ENCODE data around the gene PFKFB2.

The PFKFB2 gene

DNA sequence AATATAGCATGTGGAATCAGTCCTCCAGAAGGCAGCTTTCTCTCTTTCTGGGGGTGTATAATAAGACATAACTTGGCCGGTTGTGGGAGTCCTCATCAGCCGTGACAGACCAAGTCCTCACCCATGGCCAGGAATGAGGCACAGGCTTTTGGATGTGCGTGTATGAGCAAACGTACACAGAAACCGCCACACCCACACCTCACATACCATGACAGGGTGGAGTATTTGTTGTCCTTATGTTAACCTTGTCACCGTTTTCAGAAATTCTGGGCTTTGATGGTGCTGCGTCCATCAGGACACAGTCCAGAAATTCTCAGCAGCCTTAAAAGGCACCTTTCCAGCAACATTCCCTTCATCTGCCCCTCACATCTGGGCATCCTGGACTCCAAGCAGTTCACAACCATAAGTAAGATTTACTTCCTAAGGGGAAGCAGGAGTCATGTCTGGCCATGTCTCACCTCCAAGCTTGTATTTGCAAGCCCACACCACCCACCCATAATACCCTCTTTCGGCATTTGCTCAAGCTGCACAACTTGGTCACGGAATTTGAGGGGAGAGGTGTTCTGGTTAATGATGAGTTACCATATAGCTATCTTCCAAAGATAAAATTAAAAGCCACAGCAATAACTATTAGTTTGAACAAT is 32.9 kb upstream of the PFKFB2 start:
- no peak for DNase-seq
- H3K36me3 ChIP-seq, result no peaks in the 10 kb centered on the region
- H3K4me3 ChIP-seq (ENCODE audit: low read depth, low read length), result no peak overlapping the region
- TF ChIP-seq, protein P1, sequence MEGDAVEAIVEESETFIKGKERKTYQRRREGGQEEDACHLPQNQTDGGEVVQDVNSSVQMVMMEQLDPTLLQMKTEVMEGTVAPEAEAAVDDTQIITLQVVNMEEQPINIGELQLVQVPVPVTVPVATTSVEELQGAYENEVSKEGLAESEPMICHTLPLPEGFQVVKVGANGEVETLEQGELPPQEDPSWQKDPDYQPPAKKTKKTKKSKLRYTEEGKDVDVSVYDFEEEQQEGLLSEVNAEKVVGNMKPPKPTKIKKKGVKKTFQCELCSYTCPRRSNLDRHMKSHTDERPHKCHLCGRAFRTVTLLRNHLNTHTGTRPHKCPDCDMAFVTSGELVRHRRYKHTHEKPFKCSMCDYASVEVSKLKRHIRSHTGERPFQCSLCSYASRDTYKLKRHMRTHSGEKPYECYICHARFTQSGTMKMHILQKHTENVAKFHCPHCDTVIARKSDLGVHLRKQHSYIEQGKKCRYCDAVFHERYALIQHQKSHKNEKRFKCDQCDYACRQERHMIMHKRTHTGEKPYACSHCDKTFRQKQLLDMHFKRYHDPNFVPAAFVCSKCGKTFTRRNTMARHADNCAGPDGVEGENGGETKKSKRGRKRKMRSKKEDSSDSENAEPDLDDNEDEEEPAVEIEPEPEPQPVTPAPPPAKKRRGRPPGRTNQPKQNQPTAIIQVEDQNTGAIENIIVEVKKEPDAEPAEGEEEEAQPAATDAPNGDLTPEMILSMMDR (IDR thresholded peaks at IDR 0.05; ENCODE audit: low read depth, low read length), result no peak
- peaks cover 98% of the 10 kb centered on the region for H3K27me3 ChIP-seq (ENCODE audit: insufficient read depth, low read depth, severe bottlenecking)
- no peak overlapping the region for H3K27ac ChIP-seq
- H3K9me3 ChIP-seq (ENCODE audit: severe bottlenecking), result no peaks in the 10 kb centered on the region

DNA sequence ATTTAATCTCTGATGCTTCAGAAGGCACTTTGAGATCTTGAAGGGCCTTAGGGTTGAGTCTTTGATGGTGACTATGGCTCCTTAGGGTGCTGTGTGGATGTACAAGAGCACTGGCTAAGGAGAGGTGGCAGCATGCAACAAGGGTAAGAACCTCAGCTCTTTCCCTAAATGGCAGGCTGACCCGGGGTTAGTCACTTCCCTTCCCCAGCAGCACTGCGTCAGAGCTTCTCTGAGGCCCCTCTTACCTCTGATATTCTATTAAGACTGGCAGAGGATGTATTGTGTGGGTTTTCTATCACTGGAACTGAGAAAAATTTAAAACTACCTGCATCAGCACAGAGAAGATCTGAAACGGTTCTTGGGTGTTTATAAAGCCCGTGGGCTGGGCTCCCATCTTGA is 32.4 kb upstream of the PFKFB2 start:
- H3K4me3 ChIP-seq (ENCODE audit: low read depth, low read length), result no peak overlapping the region
- H3K36me3 ChIP-seq, result no peaks in the 10 kb centered on the region
- no peak for DNase-seq
- TF ChIP-seq, protein P1 (IDR thresholded peaks at IDR 0.05; ENCODE audit: low read depth, low read length), result no peak
- H3K9me3 ChIP-seq (ENCODE audit: severe bottlenecking), result no peaks in the 10 kb centered on the region
- no peak overlapping the region for H3K27ac ChIP-seq
- peaks cover 98% of the 10 kb centered on the region for H3K27me3 ChIP-seq (ENCODE audit: insufficient read depth, low read depth, severe bottlenecking)

GRCh38 chr1:207021139-207021861 is 31.8 kb upstream of the PFKFB2 start:
- no peak overlapping the region for H3K27ac ChIP-seq
- no peak for DNase-seq
- H3K9me3 ChIP-seq (ENCODE audit: severe bottlenecking), result no peaks in the 10 kb centered on the region
- TF ChIP-seq, protein P1 (IDR thresholded peaks at IDR 0.05; ENCODE audit: low read depth, low read length), result no peak
- no peak overlapping the region for H3K4me3 ChIP-seq (ENCODE audit: low read depth, low read length)
- H3K36me3 ChIP-seq, result no peaks in the 10 kb centered on the region
- H3K27me3 ChIP-seq (ENCODE audit: insufficient read depth, low read depth, severe bottlenecking), result peaks cover 98% of the 10 kb centered on the region

DNA sequence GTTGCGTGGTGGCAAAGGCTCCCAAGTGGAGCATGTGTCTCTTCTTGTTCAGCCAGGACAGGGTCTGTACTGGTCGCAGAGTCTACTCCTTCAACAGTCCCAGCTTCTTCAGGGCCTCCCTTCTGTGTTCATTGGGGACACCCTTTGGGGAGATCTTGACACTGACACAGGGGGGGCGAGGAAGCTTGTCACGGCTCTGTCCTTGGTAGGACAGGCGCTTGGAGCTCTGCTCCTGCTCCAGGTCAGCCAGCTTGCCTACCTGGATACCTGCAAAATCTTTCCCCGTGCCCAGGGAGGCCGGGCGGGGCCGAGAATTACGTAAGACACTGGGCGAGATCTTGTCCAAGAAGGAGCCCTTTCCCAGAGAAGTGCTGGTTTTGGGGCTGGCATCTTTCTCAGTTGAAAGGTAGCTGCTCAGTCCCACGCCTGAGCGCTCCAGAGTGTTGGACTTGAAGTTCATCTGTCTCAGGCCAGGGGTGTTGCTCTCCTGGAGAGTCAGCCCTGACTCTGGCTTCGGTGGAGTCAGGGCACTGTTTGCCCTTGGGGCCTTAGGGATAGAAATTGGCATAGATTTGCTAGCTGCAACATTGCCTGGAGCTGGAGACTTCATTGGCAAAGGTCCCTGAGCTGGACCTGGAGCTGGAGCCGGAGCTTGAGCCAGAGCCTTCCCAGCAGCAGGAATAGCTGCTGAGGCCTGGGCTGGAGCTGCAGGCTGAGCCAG is 31.0 kb upstream of the PFKFB2 start:
- Histone ChIP-seq H3K9me3 (ENCODE audit: severe bottlenecking) (no peaks in the 10 kb centered on the region), H3K4me3 (ENCODE audit: low read depth, low read length) (no peak overlapping the region), H3K27me3 (ENCODE audit: insufficient read depth, low read depth, severe bottlenecking) (peaks cover 98% of the 10 kb centered on the region), H3K36me3 (no peaks in the 10 kb centered on the region), H3K27ac (no peak overlapping the region)
- TF ChIP-seq, protein P1 (IDR thresholded peaks at IDR 0.05; ENCODE audit: low read depth, low read length), result no peak
- no peak for DNase-seq

DNA sequence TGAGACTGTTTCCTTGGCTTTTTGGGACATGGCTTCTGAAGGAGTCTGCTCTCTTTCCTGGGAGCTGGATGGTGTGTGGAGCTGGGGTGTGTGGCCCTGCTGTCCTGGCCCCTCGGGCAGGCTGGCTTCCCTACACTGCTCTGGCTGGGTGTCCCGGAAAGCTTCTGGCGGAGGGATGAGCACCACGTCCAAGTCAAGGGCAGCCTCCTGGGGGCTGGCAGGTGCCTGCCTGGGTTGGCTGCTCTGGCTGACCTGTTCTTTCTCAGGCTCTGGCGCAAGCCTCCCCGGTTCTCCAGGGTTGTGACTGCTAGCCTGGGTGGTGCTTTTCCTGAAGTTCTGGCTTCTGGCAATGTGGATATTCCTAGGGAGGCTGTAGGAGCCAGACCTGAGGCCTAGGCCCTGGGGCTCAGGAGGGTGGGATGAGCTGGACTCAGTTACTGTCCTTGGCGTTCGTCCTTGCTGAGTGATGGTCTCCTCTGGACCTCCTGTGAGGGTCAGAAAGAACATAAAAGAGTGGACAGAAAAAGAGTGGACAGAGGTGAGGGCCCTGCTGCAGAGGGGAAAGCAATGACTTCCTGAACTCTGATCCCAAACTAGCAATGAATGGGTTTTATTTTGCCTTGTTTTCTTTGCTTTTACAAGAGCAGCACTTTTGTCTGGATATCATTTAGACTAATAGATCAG is 29.9 kb upstream of the PFKFB2 start:
- TF ChIP-seq, protein P1 (IDR thresholded peaks at IDR 0.05; ENCODE audit: low read depth, low read length), result no peak
- Histone ChIP-seq H3K27me3 (ENCODE audit: insufficient read depth, low read depth, severe bottlenecking) (peaks cover 98% of the 10 kb centered on the region), H3K4me3 (ENCODE audit: low read depth, low read length) (no peak overlapping the region), H3K9me3 (ENCODE audit: severe bottlenecking) (peaks cover 2% of the 10 kb centered on the region), H3K36me3 (no peaks in the 10 kb centered on the region), H3K27ac (no peak overlapping the region)
- DNase-seq, result no peak
